SU-DHL-6 (cell line): ENCODE results near the gene FAM240A.

ENCODE experiments used
- H2AFZ ChIP-seq: fragments of 200-600 bp; sonication (generic); 2 replicates; pipeline ENCODE4 v1.6.1; 2014; ENCODE audit warnings: low read depth, mild to moderate bottlenecking, moderate library complexity, mixed read lengths, antibody characterized with exemption, low read length; ENCODE audit not compliant: severe bottlenecking
- H3F3A ChIP-seq: fragments of 200-600 bp; shearing (Covaris generic); 2 replicates; pipeline ENCODE4 v1.6.0; 2016; ENCODE audit warnings: antibody characterized with exemption, mild to moderate bottlenecking; ENCODE audit not compliant: insufficient read depth
- H3K27ac ChIP-seq: fragments of 200-600 bp; sonication (generic); 2 replicates; pipeline ENCODE4 v1.5.1; 2016; ENCODE audit warnings: low read depth, mild to moderate bottlenecking, low read length, moderate library complexity, mixed read lengths
- H3K27me3 ChIP-seq: fragments of 200-600 bp; sonication (generic), shearing (Covaris generic); 2 replicates; pipeline ENCODE4 v1.6.0; 2014; ENCODE audit warnings: mild to moderate bottlenecking, low read length
- H3K36me3 ChIP-seq: fragments of 200-600 bp; sonication (generic); 2 replicates; pipeline ENCODE4 v1.6.1; 2014; ENCODE audit warnings: mild to moderate bottlenecking, low read length, mixed read lengths
- H3K4me2 ChIP-seq: fragments of 300-600, 200-600 bp; shearing (Covaris generic), sonication (generic); 2 replicates; pipeline ENCODE4 v1.6.0; 2014; ENCODE audit warnings: low read length, low read depth, mild to moderate bottlenecking; ENCODE audit not compliant: poor library complexity, severe bottlenecking
- H3K4me3 ChIP-seq: fragments of 200-600 bp; sonication (generic); 2 replicates; pipeline ENCODE4 v1.5.1; 2014; ENCODE audit warnings: antibody characterized with exemption, low read length, mild to moderate bottlenecking, mixed read lengths; ENCODE audit not compliant: insufficient read depth, poor library complexity, severe bottlenecking
- H3K79me2 ChIP-seq: fragments of 200-600 bp; sonication (generic); 2 replicates; pipeline ENCODE4 v1.6.1; 2014; ENCODE audit warnings: mild to moderate bottlenecking, low read length, moderate library complexity; ENCODE audit not compliant: insufficient read depth
- H3K9ac ChIP-seq: fragments of 200-600 bp; sonication (generic); 2 replicates; pipeline ENCODE4 v1.7.0; 2014; ENCODE audit warnings: mild to moderate bottlenecking, low read length
- H3K9me2 ChIP-seq: fragments of 200-600 bp; sonication (generic); replicated peaks from 2 replicates; pipeline ENCODE4 v1.6.1; 2014; ENCODE audit warnings: low read length; ENCODE audit not compliant: insufficient read depth
- H3K9me3 ChIP-seq: fragments of 200-600 bp; sonication (generic); 2 replicates; pipeline ENCODE4 v1.6.1; 2014; ENCODE audit warnings: low read length, mixed read lengths; ENCODE audit not compliant: insufficient read depth
- H4K20me1 ChIP-seq: fragments of 200-600 bp; sonication (generic); 2 replicates; pipeline ENCODE4 v1.6.1; 2014; ENCODE audit warnings: low read depth, mild to moderate bottlenecking, antibody characterized with exemption, low read length, moderate library complexity, mixed read lengths
- CTCF ChIP-seq: fragments of 200-600 bp; sonication (generic); IDR thresholded peaks from one replicate; pipeline ENCODE4 v1.5.1; 2017; ENCODE audit warnings: antibody characterized with exemption, mild to moderate bottlenecking, low read length, moderate library complexity; ENCODE audit not compliant: insufficient read depth, poor library complexity, severe bottlenecking
- EZH2phosphoT487 ChIP-seq: fragments of 200-600 bp; sonication (generic), shearing (Covaris generic); conservative IDR thresholded peaks from 2 replicates; pipeline ENCODE4 v1.6.1; 2018; ENCODE audit warnings: mild to moderate bottlenecking, antibody characterized with exemption, low read length, moderate library complexity, mixed read lengths

The FAM240A gene

GRCh38 chr3:46668116-46668515 lies 55.8 kb downstream of the FAM240A start:
- Histone ChIP-seq H3K36me3 (no peaks in the 10 kb centered on the region), H3K9me2 (no peaks in the 10 kb centered on the region), H4K20me1 (no peaks in the 10 kb centered on the region), H3K27ac (no peak overlapping the region), H3F3A (no peaks in the 10 kb centered on the region), H3K27me3 (no peaks in the 10 kb centered on the region), H3K4me3 (no peak overlapping the region), H3K79me2 (no peaks in the 10 kb centered on the region), H3K9ac (no peak overlapping the region), H2AFZ (no peak overlapping the region), H3K9me3 (no peaks in the 10 kb centered on the region), H3K4me2 (no peak overlapping the region)
- TF ChIP-seq CTCF = no peak
- no peak for TF ChIP-seq EZH2phosphoT487

GRCh38 chr3:46668591-46668990 lies 56.3 kb downstream of the FAM240A start:
- no peaks in the 10 kb centered on the region for H3K79me2 ChIP-seq
- no peaks in the 10 kb centered on the region for H4K20me1 ChIP-seq
- no peak overlapping the region for H3K9ac ChIP-seq
- H3K27ac ChIP-seq = no peak overlapping the region
- H3K36me3 ChIP-seq = no peaks in the 10 kb centered on the region
- no peak overlapping the region for H2AFZ ChIP-seq
- no peak overlapping the region for H3K4me2 ChIP-seq
- no peaks in the 10 kb centered on the region for H3K27me3 ChIP-seq
- no peak overlapping the region for H3K4me3 ChIP-seq
- no peaks in the 10 kb centered on the region for H3K9me3 ChIP-seq
- H3K9me2 ChIP-seq = no peaks in the 10 kb centered on the region
- no peaks in the 10 kb centered on the region for H3F3A ChIP-seq
- TF ChIP-seq EZH2phosphoT487 = no peak
- TF ChIP-seq CTCF = no peak

- Histone ChIP-seq H3K4me2 (no peak overlapping the region), H2AFZ (no peak overlapping the region), H3K9ac (no peak overlapping the region), H4K20me1 (no peaks in the 10 kb centered on the region), H3F3A (no peaks in the 10 kb centered on the region), H3K36me3 (no peaks in the 10 kb centered on the region), H3K79me2 (no peaks in the 10 kb centered on the region), H3K4me3 (no peak overlapping the region), H3K27ac (no peak overlapping the region), H3K9me3 (no peaks in the 10 kb centered on the region), H3K27me3 (no peaks in the 10 kb centered on the region), H3K9me2 (no peaks in the 10 kb centered on the region)
- no peak for TF ChIP-seq CTCF
- TF ChIP-seq EZH2phosphoT487 = no peak
Measured at GRCh38 chr3:46669191-46669999, 57.1 kb downstream of the FAM240A start.
